ENCODE results near the gene UGT2B28.
"Not testable (repeated sequence)": the region's sequence is repeated elsewhere in the genome, so short reads cannot be mapped to it uniquely, and the experiment has no call there.

UGT2B28 gene

GRCh38 chr4:69343558-69344420 is 63.5 kb downstream of the UGT2B28 start:
- not testable (repeated sequence) for DNase-seq (ENCODE audit: low read depth)
